Inferior parietal cortex (tissue), 1 donor: ENCODE data around the gene EIF2AK3.
A peak's percentile ranks its signal among the peaks of the same experiment; 100 is the strongest.
"Not testable (repeated sequence)": the region's sequence is repeated elsewhere in the genome, so short reads cannot be mapped to it uniquely, and the experiment has no call there.

Source experiments
- DNase-seq: peaks from one replicate; pipeline ENCODE4 v3.0.0-alpha.2; 2016; ENCODE audit errors: extremely low spot score

EIF2AK3 gene

DNA sequence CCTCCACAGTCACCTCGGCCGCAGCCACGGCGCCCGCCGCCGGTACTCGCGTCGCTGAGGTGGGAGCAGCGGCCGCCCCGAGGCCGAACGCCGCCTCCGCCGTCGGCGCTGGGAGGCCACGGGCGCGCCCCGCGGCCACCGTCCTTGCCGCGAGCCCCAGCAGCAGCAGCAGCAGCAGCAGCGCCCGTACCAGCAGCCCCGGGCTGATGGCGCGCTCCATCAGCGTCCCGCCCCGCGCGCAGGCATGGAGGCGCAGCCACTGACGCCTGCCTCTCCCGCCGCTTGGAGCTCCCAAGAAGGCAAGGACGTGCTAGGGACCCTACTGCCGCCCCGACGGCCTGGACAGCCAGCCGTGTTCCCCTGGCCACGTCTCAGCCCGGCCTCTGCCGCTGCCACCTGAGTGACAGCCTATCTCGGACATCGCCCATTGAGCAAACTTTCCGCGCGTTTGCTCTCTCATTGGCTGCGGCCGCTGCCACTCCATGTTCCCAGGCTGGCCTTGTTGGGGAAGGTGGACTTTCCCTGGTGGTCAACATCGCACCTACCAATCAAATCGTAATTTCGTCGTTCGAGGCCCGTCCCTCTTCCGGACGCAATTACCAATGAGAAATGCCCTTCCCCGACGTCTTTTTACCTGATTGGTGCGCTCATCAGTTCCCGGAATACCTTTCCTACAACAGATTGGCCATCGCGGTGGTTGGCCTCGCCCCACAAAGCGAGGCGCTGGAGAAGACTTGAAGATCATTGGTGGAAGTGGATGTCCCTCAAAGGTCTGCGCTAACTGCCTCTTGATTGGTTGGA, at the start of gene EIF2AK3:
Gene EIF2AK3 (minus strand): TSS at position 410 of the 801 bp plus-strand sequence. CDS start 190 bp downstream, at position 220.
- DNase-seq: peak; percentile 100

DNA sequence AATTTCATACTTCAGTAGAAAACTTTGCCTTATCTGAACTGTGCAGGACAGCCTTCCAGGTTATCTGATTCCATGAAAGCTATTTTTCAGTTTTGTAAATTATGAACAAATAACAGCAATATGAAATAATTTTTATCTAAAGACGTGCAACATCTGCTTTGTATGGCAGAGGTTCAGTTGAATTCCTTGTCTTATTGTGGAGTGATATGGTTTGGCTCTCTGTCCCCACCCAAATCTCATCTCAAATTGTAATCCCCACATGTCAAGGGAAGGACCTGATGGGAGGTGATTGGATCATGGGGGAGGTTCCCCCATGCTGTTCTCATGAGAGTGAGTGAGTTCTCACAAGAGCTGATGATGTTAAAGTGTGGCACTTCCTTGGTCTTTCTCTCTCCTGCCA, 46.1 kb upstream of the EIF2AK3 start:
- DNase-seq: no peak

DNA sequence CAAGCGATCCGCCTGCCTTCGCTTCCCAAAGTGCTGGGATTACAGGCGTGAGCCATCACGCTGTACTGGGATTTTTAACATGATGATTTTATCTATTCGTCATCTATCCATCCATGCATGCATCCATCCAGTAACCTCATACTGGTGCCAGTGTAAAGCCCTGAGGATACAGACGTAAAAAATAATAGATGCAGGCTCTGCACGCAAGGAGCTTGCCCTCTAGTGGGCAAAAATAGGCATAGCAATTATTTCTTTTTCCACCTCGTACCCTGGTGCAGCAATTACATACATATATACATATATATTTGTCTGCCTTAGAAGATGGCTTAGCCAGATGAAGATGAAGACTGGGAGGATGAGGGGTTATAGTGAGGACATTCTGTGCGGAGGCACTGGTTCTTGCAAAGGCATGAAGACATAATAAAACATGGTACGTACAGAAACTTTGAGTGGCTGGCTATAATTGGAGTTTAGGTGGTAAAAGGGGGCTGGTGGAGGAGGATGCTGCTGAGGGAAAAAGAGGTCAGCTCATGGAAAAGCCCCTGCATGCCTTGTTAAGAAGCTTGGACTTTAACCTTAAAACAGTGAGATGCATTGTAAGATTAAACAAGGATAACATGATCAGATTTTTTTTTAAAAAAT, 44.6 kb upstream of the EIF2AK3 start:
- peak; percentile 72 for DNase-seq

DNA sequence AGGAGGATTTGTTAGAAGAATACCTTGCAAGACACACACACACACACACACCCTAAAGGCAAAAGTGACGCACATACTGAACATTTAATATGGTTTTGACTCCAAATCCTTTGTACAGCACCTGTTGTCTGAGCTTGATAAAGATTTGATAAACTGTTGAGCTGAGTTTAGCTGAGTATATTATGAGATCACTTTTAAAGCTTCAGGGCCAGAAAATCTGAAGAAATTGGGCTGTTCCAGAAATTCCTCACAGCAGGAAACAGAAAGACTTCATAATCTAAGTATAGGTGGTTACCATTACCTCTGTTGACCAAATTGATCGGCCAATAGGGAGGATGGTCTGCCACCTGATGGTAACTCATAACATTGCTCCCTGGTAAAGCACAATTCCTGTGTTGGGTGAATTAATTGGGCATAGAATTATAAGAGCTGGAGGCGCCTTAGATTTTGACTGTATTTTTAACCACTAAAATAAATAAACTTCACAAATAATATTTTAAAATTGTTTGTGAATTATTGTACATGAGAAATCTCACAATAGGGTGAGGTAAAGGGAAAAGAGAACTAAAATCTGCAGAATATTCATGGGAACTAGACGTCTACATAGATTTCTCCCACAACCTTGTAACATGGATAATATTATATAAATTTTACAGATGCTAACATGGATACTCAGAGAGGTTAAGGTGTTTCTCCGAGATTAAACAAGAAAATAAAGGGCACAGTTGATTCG, 42.4 kb upstream of the EIF2AK3 start:
- DNase-seq: peak; percentile 26

GRCh38 chr2:88668862-88669261, 41.6 kb upstream of the EIF2AK3 start:
- no peak for DNase-seq

DNA sequence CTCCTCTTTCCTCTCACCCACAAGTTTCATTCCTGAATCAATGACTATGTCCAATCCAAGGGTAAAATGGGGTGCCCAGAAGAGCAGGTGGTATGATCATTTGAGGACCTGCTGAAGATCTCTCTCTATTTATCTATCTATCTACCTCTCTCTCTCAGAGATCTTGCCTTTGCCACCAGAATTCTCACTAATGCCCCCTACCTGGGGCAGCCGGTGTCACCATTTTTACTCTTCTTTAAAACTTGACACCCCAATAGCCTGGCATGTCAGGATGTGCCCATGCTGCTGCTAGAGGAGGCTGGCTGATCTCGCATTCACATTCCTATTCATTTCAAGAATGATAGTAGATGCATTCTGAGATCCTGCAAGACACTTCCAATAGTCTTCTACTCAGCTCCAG, 40.0 kb upstream of the EIF2AK3 start:
- DNase-seq: no peak

DNA sequence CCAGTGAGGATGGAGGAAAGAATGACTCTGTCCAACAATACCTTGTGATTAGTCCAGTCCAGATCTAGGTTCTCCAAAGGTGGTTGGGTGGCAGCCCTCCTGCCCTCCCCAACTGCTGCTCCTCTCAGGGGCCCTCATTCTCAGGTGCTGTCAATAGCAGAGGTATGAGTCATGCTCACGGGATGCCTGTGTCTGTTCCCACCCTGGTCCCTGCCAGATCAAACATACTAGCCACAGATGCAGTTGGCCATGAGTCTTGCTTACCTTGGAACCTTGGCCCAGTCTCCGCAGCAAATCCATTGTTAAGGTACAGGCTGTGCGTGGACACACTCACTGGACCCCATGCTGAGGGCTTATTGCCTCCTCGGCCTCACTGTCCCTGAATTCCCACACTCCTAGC, 39.3 kb upstream of the EIF2AK3 start:
- no peak for DNase-seq

- DNase-seq: no peak
These were observed 33.4 kb upstream of the EIF2AK3 start for GRCh38 chr2:88660622-88661021.

- DNase-seq: no peak
These were observed 32.3 kb upstream of the EIF2AK3 start for GRCh38 chr2:88659538-88659915.

DNA sequence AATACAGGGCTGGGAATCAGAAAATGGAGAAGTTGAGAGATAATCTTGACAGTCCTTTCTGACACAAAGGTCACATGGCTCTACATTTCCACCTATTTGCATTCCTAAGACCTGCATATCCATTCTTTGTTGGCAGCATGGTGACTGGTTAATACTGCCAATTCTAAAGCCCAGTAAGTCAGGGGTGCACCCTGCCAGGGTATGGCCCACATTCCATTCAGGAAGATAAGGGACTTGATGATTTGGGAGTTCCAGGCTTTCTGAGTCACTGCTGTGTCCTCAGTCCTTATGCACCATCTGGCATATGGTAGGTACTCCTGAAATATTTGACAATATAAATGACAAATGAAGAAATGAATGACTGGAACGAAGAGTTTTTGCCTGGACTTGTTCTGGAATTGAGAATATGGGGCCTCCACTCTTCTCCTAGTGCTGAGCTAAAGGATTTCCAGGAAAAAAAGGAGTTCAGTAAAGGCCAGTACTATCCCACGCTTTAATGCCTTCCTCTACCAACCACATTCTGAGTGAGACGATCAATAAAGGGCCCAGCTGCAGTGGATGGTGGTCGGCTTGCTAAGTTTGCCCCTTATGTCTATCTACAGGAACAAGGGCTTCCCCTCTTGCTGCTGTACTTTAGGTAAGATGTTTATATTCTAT, 31.7 kb upstream of the EIF2AK3 start:
- no peak for DNase-seq

- DNase-seq: no peak
These were observed 31.1 kb upstream of the EIF2AK3 start for GRCh38 chr2:88658326-88658725.

DNA sequence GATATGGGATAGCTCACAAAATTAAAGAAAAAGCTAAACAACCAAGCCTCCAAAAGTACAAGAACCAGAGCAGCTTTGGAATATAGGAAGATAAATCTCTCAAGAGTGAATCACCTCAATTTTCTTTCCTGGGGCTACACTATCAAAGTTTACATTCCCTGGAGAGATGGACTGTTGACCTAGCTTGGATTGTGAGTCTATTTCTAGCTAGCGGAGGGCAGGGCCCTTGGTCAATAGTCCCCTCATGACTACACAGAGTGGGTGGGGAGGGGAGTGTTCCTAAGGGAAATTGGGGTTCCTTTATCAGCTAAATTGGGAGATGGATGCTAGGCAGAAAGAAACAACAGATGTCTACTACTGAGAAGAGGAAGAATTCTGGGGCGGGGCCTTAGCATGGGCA, 29.9 kb upstream of the EIF2AK3 start:
- no peak for DNase-seq

DNA sequence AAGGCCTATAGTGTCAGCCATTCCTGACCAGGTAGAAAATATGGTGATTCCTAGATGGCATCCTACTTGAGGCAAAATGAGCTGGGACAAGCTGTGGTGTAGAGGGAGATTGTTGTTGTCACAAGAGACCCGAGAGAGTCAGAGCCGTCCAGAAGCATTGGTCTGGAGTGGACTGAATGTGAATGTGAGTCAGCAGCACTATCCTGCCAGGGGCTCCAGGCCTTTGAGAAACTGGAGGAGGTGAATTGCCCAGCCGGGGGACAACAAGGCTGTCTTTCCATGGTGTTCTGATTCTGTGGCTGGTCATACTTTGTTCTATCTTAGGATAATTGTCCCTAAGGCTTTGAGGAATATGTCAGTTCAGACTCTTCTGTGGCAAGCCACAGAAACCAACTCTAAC, 29.4 kb upstream of the EIF2AK3 start:
- DNase-seq: no peak

GRCh38 chr2:88654714-88655113, 27.4 kb upstream of the EIF2AK3 start:
- DNase-seq: no peak

DNA sequence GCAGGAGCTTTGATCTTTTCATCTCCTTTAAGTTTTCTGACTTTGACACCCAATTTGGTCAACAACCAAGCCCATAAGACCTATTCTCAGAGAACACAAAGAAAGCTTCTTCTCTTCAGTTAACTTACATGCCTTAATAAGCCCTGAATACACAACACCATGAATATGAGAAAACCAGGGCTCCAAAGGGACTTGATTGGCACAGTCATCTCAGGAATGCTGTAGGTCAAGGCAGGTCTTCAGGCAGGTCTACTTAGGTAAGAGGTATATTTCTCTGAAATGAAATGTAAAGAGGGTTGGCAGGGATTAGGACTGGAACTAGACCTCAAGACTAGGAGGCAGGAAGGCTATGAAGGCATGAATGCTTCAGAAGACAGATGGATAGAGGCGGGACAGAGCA, 24.4 kb upstream of the EIF2AK3 start:
- no peak for DNase-seq

GRCh38 chr2:88645291-88645882, 18.1 kb upstream of the EIF2AK3 start:
- DNase-seq: not testable (repeated sequence)

GRCh38 chr2:88642278-88642677, 15.0 kb upstream of the EIF2AK3 start:
- no peak for DNase-seq

- no peak for DNase-seq
These were observed 14.1 kb upstream of the EIF2AK3 start for GRCh38 chr2:88641330-88641729.

- DNase-seq: no peak
These were observed 12.6 kb upstream of the EIF2AK3 start for GRCh38 chr2:88639865-88640264.

DNA sequence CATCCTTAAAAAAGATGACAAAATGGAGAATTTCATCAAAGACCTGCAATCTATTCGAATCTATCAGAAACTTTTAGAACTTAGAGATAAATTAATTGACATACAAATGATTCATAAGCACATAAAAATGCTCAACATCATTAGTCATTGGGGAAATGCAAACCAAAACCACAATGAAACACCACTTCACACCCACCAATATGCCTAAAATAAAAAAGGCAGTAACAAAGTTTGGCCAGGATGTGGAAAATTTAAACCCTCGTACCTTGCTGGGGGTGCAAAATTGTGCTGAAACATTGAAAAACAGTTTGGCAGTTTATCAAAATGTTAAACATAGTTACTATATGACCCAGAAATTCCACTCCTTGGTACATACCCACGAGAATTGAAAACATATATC, 11.5 kb upstream of the EIF2AK3 start:
- DNase-seq: no peak

- DNase-seq: no peak
These were observed 10.9 kb upstream of the EIF2AK3 start for GRCh38 chr2:88638123-88638650.

DNA sequence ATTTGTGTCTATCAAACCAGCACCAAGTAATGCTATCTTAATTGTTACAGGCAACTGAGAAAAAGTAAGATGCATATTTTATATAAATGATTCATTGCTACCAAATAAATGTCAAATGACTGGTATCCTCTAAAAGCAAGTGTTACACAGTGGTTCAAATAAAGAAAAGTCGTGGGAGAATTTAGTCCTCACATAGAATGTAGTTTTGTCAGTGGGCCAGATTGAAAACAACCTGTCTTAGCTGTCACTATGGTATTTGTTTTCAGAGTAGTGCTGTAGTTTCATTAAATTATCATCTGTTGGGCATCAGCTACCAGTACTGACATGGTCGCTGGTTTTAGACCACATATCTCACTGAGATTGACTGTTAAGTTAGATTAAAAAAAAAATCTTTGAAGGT, 10.2 kb upstream of the EIF2AK3 start:
- no peak for DNase-seq
